Neural cell (in vitro differentiated cells): Measurements from ENCODE around the gene FREM2. TPM values are rescaled to one million over a fixed set of nuclear protein-coding genes. Genes with fewer than 3 reads are reported as not detected.

ENCODE experiments used
- H2AFZ ChIP-seq: fragments of 200-600, 300-800 bp; sonication (generic), shearing (Covaris generic); 2 replicates; pipeline ENCODE4 v1.6.0; 2014; ENCODE audit warnings: low read depth, mild to moderate bottlenecking, antibody characterized with exemption, low read length, moderate library complexity
- H3F3A ChIP-seq: fragments of 200-600 bp; shearing (Covaris generic); 2 replicates; pipeline ENCODE4 v1.6.1; 2016; ENCODE audit warnings: mild to moderate bottlenecking, moderate library complexity, mixed read lengths, antibody characterized with exemption, low read length; ENCODE audit not compliant: insufficient read depth, poor library complexity, severe bottlenecking
- H3K27ac ChIP-seq: fragments of 200-600, 300-800 bp; sonication (generic), shearing (Covaris generic); 2 replicates; pipeline ENCODE4 v1.5.1; 2014; ENCODE audit warnings: mild to moderate bottlenecking, low read length, moderate library complexity
- H3K27me3 ChIP-seq: fragments of 300-800, 200-600 bp; sonication (generic), shearing (Covaris generic); 2 replicates; pipeline ENCODE4 v1.6.0; 2014; ENCODE audit warnings: mild to moderate bottlenecking, low read depth, low read length, moderate library complexity; ENCODE audit not compliant: insufficient read depth
- H3K36me3 ChIP-seq: fragments of 300-800, 200-600 bp; sonication (generic), shearing (Covaris generic); 2 replicates; pipeline ENCODE4 v1.5.1; 2014; ENCODE audit warnings: mild to moderate bottlenecking, antibody characterized with exemption, low read length, moderate library complexity; ENCODE audit not compliant: insufficient read depth
- H3K4me2 ChIP-seq: fragments of 300-800, 200-600 bp; sonication (generic), shearing (Covaris generic); 2 replicates; pipeline ENCODE4 v1.6.0; 2014; ENCODE audit warnings: mild to moderate bottlenecking, low read length
- H3K4me3 ChIP-seq: fragments of 300-800, 200-600 bp; sonication (generic), shearing (Covaris generic); 2 replicates; pipeline ENCODE4 v1.5.1; 2014; ENCODE audit warnings: mild to moderate bottlenecking, low read length, moderate library complexity
- H3K79me2 ChIP-seq: fragments of 200-600 bp; shearing (Covaris generic); replicated peaks from 2 replicates; pipeline ENCODE4 v1.6.0; 2014; ENCODE audit warnings: mild to moderate bottlenecking, low read length, moderate library complexity; ENCODE audit not compliant: insufficient read depth
- H3K9ac ChIP-seq: fragments of 300-800, 200-600 bp; sonication (generic), shearing (Covaris generic); 2 replicates; pipeline ENCODE4 v1.6.1; 2016; ENCODE audit warnings: mild to moderate bottlenecking, low read length, mixed read lengths
- H3K9me2 ChIP-seq: fragments of 200-600 bp; shearing (Covaris generic); 2 replicates; pipeline ENCODE4 v1.6.1; 2016; ENCODE audit warnings: mild to moderate bottlenecking, low read length, mixed read lengths; ENCODE audit not compliant: insufficient read depth
- H3K9me3 ChIP-seq: fragments of 200-600, 300-800 bp; sonication (generic), shearing (Covaris generic); 2 replicates; pipeline ENCODE4 v1.6.1; 2016; ENCODE audit warnings: mild to moderate bottlenecking, mixed run types, low read length, moderate library complexity, mixed read lengths
- H4K20me1 ChIP-seq: fragments of 200-600 bp; shearing (Covaris generic); 2 replicates; pipeline ENCODE4 v1.6.1; 2016; ENCODE audit warnings: mild to moderate bottlenecking, mixed run types; ENCODE audit not compliant: insufficient read depth
- CTCF ChIP-seq: fragments of 450-650 bp; IDR thresholded peaks from 2 replicates; pipeline ENCODE4 v1.5.1; 2014; ENCODE audit warnings: antibody characterized with exemption, mild to moderate bottlenecking, moderate library complexity; ENCODE audit not compliant: poor library complexity, severe bottlenecking
- EP300 ChIP-seq: fragments of 450-650 bp; conservative IDR thresholded peaks from 2 replicates; pipeline ENCODE4 v1.6.1; 2014; ENCODE audit warnings: antibody characterized with exemption, mild to moderate bottlenecking, moderate library complexity; ENCODE audit not compliant: poor library complexity, severe bottlenecking
- EZH2 ChIP-seq: fragments of 200-600, 300-800 bp; shearing (Covaris generic), sonication (generic); IDR thresholded peaks from 2 replicates; pipeline ENCODE4 v1.6.1; 2014; ENCODE audit warnings: antibody characterized with exemption, low read length, borderline replicate concordance, mild to moderate bottlenecking; ENCODE audit not compliant: insufficient read depth, poor library complexity, severe bottlenecking
- MXI1 ChIP-seq: fragments of 450-650 bp; conservative IDR thresholded peaks from 2 replicates; pipeline ENCODE4 v1.6.1; 2014; ENCODE audit warnings: antibody characterized with exemption, mild to moderate bottlenecking; ENCODE audit not compliant: poor library complexity, severe bottlenecking
- POLR2AphosphoS5 ChIP-seq: IDR thresholded peaks from 2 replicates; pipeline ENCODE4 v1.6.1; 2012
- RAD21 ChIP-seq: fragments of 450-650 bp; conservative IDR thresholded peaks from 2 replicates; pipeline ENCODE4 v1.6.1; 2014; ENCODE audit warnings: antibody characterized with exemption, mild to moderate bottlenecking, moderate library complexity
- SMC3 ChIP-seq: fragments of 450-650 bp; conservative IDR thresholded peaks from 2 replicates; pipeline ENCODE4 v1.6.1; 2014; ENCODE audit warnings: antibody characterized with exemption, mild to moderate bottlenecking, moderate library complexity; ENCODE audit not compliant: poor library complexity
- TAF1 ChIP-seq: IDR thresholded peaks from 2 replicates; pipeline ENCODE4 v1.6.1; 2012; ENCODE audit warnings: low read depth
- polyA plus RNA-seq: library from polyadenylated mRNA; depleted of rRNA; stranded (reverse); fragments of >200 nt; gene quantifications from 2 replicates; pipeline ENCODE4 v1.2.3, GENCODE V29; 2014
- TF ChIP-seq, protein P1 (sequence below): IDR thresholded peaks from 2 replicates; pipeline ENCODE4 v1.6.1; 2012; ENCODE audit warnings: borderline replicate concordance

FREM2 gene
- polyA plus RNA-seq, 1 donor from 2014 or later = 0.19 TPM

GRCh38 chr13:38775085-38775484, 88.2 kb downstream of the FREM2 start:
- no peaks in the 10 kb centered on the region for H3K79me2 ChIP-seq
- TF ChIP-seq EZH2 (no peak), RAD21 (no peak), MXI1 (no peak), SMC3 (no peak), POLR2AphosphoS5 (no peak), CTCF (no peak), EP300 (no peak), TAF1 (no peak)
- TF ChIP-seq, protein P1, sequence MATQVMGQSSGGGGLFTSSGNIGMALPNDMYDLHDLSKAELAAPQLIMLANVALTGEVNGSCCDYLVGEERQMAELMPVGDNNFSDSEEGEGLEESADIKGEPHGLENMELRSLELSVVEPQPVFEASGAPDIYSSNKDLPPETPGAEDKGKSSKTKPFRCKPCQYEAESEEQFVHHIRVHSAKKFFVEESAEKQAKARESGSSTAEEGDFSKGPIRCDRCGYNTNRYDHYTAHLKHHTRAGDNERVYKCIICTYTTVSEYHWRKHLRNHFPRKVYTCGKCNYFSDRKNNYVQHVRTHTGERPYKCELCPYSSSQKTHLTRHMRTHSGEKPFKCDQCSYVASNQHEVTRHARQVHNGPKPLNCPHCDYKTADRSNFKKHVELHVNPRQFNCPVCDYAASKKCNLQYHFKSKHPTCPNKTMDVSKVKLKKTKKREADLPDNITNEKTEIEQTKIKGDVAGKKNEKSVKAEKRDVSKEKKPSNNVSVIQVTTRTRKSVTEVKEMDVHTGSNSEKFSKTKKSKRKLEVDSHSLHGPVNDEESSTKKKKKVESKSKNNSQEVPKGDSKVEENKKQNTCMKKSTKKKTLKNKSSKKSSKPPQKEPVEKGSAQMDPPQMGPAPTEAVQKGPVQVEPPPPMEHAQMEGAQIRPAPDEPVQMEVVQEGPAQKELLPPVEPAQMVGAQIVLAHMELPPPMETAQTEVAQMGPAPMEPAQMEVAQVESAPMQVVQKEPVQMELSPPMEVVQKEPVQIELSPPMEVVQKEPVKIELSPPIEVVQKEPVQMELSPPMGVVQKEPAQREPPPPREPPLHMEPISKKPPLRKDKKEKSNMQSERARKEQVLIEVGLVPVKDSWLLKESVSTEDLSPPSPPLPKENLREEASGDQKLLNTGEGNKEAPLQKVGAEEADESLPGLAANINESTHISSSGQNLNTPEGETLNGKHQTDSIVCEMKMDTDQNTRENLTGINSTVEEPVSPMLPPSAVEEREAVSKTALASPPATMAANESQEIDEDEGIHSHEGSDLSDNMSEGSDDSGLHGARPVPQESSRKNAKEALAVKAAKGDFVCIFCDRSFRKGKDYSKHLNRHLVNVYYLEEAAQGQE = no peak
- no peaks in the 10 kb centered on the region for H4K20me1 ChIP-seq
- no peak overlapping the region for H3K4me3 ChIP-seq
- peaks cover 3% of the 10 kb centered on the region for H3K9me3 ChIP-seq
- H3K9ac ChIP-seq = no peak overlapping the region
- no peaks in the 10 kb centered on the region for H3K9me2 ChIP-seq
- no peaks in the 10 kb centered on the region for H3F3A ChIP-seq
- no peak overlapping the region for H3K27ac ChIP-seq
- no peak overlapping the region for H2AFZ ChIP-seq
- H3K4me2 ChIP-seq = no peak overlapping the region
- H3K36me3 ChIP-seq = no peaks in the 10 kb centered on the region
- no peaks in the 10 kb centered on the region for H3K27me3 ChIP-seq

DNA sequence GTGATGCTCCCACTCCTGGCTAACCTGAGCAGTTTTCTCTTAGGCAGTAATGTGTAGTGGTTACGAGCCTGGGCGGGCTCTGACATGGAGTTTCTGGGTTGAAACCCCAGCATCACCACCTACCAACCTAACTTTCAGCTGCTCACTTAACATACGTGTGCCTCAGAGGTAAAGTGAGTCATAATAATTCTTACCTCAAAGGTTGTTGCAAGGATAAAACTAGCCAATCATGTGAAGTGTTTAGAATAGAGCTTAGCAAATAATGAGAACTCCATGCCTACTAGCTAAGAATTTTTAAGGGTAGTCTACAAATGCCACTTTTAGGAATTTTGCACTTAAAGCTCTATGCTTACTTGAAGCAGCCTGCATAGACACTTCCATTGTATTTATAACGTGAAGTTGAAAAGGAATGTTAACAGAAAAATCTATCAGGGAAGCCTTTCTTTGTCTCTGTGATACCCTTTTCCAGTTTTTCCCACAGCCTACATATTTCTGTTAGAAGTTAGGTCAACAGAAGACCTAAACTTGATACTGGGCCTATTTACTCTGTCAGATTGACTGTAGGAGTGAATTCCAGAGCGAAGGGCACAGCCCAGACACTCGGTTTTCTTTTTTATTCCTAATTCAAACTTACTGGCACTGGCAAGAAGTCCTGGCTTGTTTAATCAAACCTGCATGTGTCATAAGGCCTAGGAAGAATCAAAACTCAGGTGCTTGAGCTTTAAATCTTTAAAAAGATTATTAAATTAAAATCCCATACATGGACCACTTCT, 90.7 kb downstream of the FREM2 start:
- Histone ChIP-seq H3K27me3 (no peaks in the 10 kb centered on the region), H4K20me1 (no peaks in the 10 kb centered on the region), H3F3A (no peaks in the 10 kb centered on the region), H3K79me2 (no peaks in the 10 kb centered on the region), H3K4me3 (no peak overlapping the region), H3K4me2 (no peak overlapping the region), H3K36me3 (no peaks in the 10 kb centered on the region), H3K9me3 (peaks cover 3% of the 10 kb centered on the region), H2AFZ (no peak overlapping the region), H3K9me2 (no peaks in the 10 kb centered on the region), H3K9ac (no peak overlapping the region), H3K27ac (no peak overlapping the region)
- TF ChIP-seq POLR2AphosphoS5 = no peak
- no peak for TF ChIP-seq SMC3
